Measurements from ENCODE around the gene DDX11.
A peak's percentile ranks its signal among the peaks of the same experiment; 100 is the strongest.
"Not testable (repeated sequence)": the region's sequence is repeated elsewhere in the genome, so short reads cannot be mapped to it uniquely, and the experiment has no call there.

DDX11 gene

GRCh38 chr12:31070971-31071740 is 2.5 kb upstream of the DDX11 start:
- DNase-seq: not testable (repeated sequence)

GRCh38 chr12:31072962-31073361 is 698 bp upstream of the DDX11 start:
- not testable (repeated sequence) for DNase-seq

GRCh38 chr12:31074333-31074874 is 744 bp downstream of the DDX11 start:
- DNase-seq: peak; percentile 45

GRCh38 chr12:31076150-31076549 is 2.5 kb downstream of the DDX11 start:
- DNase-seq: not testable (repeated sequence)

- not testable (repeated sequence) for DNase-seq
These were observed 3.4 kb downstream of the DDX11 start for GRCh38 chr12:31077095-31077494.

GRCh38 chr12:31077998-31078397 is 4.3 kb downstream of the DDX11 start:
- not testable (repeated sequence) for DNase-seq

- not testable (repeated sequence) for DNase-seq
These were observed 5.8 kb downstream of the DDX11 start for GRCh38 chr12:31079421-31079820.

GRCh38 chr12:31080221-31080620 is 6.6 kb downstream of the DDX11 start:
- DNase-seq: not testable (repeated sequence)

- not testable (repeated sequence) for DNase-seq
These were observed 7.6 kb downstream of the DDX11 start for GRCh38 chr12:31081274-31081673.

GRCh38 chr12:31084241-31084640 is 10.6 kb downstream of the DDX11 start:
- not testable (repeated sequence) for DNase-seq

GRCh38 chr12:31086032-31086431 is 12.4 kb downstream of the DDX11 start:
- not testable (repeated sequence) for DNase-seq

GRCh38 chr12:31087486-31087885 is 13.8 kb downstream of the DDX11 start:
- not testable (repeated sequence) for DNase-seq

- not testable (repeated sequence) for DNase-seq
These were observed 14.3 kb downstream of the DDX11 start for GRCh38 chr12:31087956-31088355.

- no peak for DNase-seq
These were observed 15.4 kb downstream of the DDX11 start for GRCh38 chr12:31089072-31089471.

GRCh38 chr12:31091629-31092028 is 18.0 kb downstream of the DDX11 start:
- not testable (repeated sequence) for DNase-seq

GRCh38 chr12:31092718-31093117 is 19.1 kb downstream of the DDX11 start:
- DNase-seq: not testable (repeated sequence)

GRCh38 chr12:31095080-31095860 is 21.6 kb downstream of the DDX11 start:
- DNase-seq: not testable (repeated sequence)

- DNase-seq: not testable (repeated sequence)
These were observed 22.8 kb downstream of the DDX11 start for GRCh38 chr12:31096251-31097065.

- DNase-seq: not testable (repeated sequence)
These were observed 24.2 kb downstream of the DDX11 start for GRCh38 chr12:31097819-31098218.

- not testable (repeated sequence) for DNase-seq
These were observed 24.7 kb downstream of the DDX11 start for GRCh38 chr12:31098363-31098762.

- not testable (repeated sequence) for DNase-seq
These were observed 25.1 kb downstream of the DDX11 start for GRCh38 chr12:31098771-31099170.

GRCh38 chr12:31099434-31099833 is 25.8 kb downstream of the DDX11 start:
- not testable (repeated sequence) for DNase-seq
